NCI-H2196 (cell line): ENCODE data around the gene CACTIN.
"Not testable (repeated sequence)": the region's sequence is repeated elsewhere in the genome, so short reads cannot be mapped to it uniquely, and the experiment has no call there.

Experiments
- DNase-seq: peaks from one replicate; lab custom pipeline; 2025; ENCODE audit not compliant: unreplicated experiment; lab: John Stamatoyannopoulos, UW

Gene CACTIN

GRCh38 chr19:3590991-3591659 is 35.5 kb downstream of the CACTIN start:
- DNase-seq: no peak

DNA sequence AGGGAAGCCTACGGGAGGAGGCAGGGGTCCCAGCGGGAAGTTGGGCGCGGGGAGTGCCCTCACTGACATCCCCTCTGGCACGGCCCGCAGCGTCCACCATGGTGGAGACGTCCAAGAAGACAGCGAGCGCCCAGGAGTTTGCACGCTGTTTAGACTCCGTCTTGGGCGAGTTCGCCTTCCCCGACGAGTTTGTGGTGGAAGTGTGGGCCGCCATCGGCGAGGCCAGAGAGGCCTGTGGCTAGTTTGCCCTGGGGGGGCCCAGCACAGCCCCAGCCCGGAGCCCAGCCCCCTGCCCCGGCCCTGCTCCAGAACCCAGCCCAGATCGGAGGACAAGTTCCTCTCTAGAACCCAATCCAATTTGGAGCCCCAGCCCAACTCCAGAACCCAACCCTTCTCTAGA is 36.6 kb downstream of the CACTIN start:
- DNase-seq: no peak

GRCh38 chr19:3589439-3589838 is 37.2 kb downstream of the CACTIN start:
- DNase-seq: no peak

GRCh38 chr19:3586707-3587346 is 39.8 kb downstream of the CACTIN start:
- DNase-seq: no peak

DNA sequence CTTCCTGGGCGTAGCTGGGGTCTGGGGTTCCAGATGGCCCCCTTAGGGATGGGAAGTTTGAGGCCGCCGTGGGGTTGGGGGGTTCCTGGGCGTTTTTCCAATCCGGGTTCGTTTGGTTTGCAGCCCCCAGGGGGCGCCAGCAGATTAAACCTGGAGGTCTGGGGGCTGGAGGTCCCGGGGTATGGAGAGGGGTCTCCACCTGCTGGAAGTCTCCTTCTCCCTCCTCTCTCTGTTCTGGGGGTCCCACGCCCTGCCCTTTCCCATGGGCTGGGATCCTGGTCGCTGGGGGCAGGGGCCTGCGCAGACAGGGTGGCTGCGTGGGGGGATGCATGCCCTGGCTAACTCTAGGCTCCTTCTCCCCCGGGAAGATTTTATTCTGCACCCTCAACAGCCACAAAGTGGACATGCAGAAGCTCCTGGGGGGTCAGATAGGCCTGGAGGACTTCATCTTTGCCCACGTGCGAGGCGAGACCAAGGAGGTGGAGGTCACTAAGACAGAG is 40.4 kb downstream of the CACTIN start:
- DNase-seq: peak; percentile 27

DNA sequence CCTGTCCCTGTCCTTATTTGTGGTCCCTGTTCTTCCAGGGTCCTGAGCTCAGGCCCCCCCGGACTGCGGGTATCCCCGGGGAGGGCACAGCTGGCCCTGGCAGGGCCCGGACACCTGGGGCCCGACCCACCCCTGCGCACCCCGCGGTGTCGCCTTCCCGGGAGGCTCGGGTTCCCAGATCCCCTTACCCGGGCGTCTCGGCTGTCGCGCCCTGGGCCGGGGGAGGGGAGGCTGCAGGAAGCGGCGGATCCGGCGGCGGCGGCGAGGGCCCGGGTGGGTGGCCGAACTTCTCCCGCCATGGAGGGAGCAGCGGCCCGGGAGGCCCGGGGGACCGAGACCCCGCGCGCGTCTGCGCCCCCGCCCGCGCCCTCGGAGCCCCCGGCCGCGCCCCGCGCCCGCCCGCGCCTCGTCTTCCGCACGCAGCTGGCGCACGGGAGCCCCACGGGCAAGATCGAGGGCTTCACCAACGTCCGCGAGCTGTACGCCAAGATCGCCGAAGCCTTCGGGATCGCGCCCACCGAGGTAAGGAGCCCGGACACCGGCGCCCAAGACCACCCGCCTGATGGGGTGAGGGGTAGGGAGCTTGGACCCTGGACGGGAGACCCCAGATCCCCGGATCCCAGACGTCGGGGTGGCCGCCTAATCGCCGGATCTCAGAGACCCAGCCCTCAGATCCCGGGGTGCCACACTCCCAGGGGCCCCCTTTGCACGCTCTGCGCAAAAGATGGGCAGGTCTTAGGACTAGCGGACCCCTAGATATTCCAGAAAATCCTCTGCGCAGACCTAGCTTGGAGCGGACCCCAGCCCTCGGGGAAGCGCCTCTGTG is 41.1 kb downstream of the CACTIN start, which contains the start of gene GIPC3:
Gene GIPC3 (plus strand): TSS at position 178 of the 826 bp plus-strand sequence. CDS start 120 bp downstream, at position 298.
- no peak for DNase-seq

GRCh38 chr19:3584036-3584802 is 42.4 kb downstream of the CACTIN start:
- not testable (repeated sequence) for DNase-seq

DNA sequence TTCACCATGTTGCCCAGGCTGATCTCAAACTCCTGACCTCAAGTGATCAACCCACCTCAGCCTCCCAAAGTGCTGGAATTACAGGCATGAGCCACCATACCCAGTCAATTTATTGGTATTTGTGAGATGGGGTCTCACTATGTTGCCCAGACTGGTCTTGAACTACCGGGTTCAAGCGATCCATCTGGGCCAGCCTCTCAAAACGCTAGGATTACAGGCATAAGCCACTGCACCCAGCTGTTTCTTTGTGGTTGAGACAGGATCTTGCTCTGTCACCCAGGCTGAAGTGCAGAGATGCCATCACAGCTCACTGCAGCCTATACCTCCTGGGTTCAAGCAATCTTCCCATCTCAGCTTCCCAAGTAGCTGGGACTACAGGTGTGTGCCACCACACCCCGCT is 44.8 kb downstream of the CACTIN start:
- not testable (repeated sequence) for DNase-seq

GRCh38 chr19:3580156-3580934 is 46.2 kb downstream of the CACTIN start:
- DNase-seq: no peak

- DNase-seq: no peak
Measured at GRCh38 chr19:3578390-3578789, 48.2 kb downstream of the CACTIN start.

- DNase-seq: no peak
Measured at GRCh38 chr19:3577723-3578344, 48.8 kb downstream of the CACTIN start.

GRCh38 chr19:3576696-3577443 is 49.7 kb downstream of the CACTIN start:
- DNase-seq: no peak

DNA sequence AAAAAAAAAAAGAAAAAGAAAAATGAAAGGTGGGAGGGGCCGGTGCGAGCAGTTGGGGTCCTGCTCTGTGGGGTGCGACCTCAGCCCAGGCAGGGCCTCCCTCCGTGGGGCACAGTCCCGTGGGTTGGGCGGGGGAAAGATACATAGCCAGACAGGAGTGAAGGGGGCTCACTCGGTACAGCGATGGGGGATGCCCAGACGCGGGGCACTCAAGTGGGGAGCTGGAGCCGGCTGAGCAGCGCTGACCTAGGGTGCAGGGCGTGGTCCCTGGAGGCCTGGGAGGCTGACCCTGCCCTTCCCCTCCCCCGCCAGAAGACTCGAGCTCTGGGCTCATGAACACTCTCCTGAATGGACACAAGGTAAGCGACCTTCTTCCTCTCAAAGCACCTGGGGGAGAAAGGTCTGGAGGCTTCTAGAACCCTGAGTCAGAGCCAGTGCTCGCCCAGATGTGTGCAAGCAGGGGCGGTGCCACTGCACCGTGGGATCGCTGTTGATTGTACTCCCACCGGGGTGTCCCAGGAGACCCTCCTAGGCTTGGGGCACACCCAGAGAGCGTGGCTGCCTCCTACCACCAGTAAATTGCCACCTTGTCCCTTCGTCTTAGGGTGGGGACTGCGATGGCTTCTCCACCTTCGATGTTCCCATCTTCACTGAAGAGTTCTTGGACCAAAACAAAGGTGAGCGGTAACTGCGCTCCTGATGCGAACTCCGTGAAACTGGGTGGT is 50.5 kb downstream of the CACTIN start:
- no peak for DNase-seq

- no peak for DNase-seq
Measured at GRCh38 chr19:3575260-3575741, 51.3 kb downstream of the CACTIN start.

DNA sequence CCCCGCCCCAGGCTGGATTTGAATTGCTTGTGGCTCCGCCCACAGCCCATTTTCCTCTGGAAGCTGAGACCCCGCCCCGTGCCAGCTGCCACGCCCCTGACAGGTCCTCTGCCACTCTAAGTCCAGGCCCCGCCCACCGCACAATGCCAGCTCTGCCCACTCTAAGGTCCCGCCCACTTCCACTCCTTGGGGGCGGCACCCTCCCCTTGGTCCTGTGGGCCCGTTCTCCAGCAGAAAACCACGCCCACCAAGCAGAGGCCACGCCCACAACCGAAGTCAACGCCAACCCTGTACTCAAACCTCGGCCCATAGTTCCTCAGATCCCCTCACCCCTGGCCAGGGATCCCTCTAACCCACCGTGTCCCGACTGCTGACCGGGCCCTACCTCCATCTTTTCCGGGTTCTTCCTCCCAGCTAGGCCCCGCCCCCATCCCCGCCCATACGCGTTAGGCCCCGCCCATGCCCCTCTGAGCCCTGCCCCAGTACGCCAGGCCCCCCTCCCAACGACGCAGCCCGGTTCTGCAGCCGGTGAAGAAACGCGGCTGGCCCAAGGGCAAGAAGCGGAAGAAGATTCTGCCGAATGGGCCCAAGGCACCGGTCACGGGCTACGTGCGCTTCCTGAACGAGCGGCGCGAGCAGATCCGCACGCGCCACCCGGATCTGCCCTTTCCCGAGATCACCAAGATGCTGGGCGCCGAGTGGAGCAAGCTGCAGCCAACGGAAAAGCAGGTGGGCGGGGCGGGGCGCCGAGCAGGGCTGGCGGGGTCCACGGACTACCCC is 52.5 kb downstream of the CACTIN start:
- DNase-seq: peak; percentile 97

GRCh38 chr19:3573162-3573857 is 53.3 kb downstream of the CACTIN start:
- no peak for DNase-seq

GRCh38 chr19:3572855-3573161 is 53.8 kb downstream of the CACTIN start, which contains the start of gene HMG20B:
Gene HMG20B, plus strand, starts transcription at chr19:3572944. Its CDS starts 366 bp downstream, at chr19:3573310.
- DNase-seq: no peak
